ENCODE data around the gene RPL9. TPM values are rescaled to one million over a fixed set of nuclear protein-coding genes. Genes with fewer than 3 reads are reported as not detected.

RPL9 gene
- total and polyA plus RNA-seq, 7 donors, result 1,915 to 14,511 (median 4,848) TPM

- TF ChIP-seq EP300 (IDR thresholded peaks at IDR 0.05) (no peak), POLR2A (IDR thresholded peaks at IDR 0.05) (no peak), POLR2AphosphoS5 (IDR thresholded peaks at IDR 0.05) (no peak)
- TF ChIP-seq, protein P1, sequence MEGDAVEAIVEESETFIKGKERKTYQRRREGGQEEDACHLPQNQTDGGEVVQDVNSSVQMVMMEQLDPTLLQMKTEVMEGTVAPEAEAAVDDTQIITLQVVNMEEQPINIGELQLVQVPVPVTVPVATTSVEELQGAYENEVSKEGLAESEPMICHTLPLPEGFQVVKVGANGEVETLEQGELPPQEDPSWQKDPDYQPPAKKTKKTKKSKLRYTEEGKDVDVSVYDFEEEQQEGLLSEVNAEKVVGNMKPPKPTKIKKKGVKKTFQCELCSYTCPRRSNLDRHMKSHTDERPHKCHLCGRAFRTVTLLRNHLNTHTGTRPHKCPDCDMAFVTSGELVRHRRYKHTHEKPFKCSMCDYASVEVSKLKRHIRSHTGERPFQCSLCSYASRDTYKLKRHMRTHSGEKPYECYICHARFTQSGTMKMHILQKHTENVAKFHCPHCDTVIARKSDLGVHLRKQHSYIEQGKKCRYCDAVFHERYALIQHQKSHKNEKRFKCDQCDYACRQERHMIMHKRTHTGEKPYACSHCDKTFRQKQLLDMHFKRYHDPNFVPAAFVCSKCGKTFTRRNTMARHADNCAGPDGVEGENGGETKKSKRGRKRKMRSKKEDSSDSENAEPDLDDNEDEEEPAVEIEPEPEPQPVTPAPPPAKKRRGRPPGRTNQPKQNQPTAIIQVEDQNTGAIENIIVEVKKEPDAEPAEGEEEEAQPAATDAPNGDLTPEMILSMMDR (IDR thresholded peaks at IDR 0.05), result no peak
- Histone ChIP-seq H3K27ac (no peak overlapping the region), H3K27me3 (no peaks in the 10 kb centered on the region), H3K36me3 (peaks cover 0 to 23% (median 0%) of the 10 kb centered on the region in 4 donors), H3K4me3 (no peak overlapping the region), H3K9me3 (no peaks in the 10 kb centered on the region), H3K4me1 (no peaks in the 10 kb centered on the region)
- WGBS, 2 donors, result 98% methylated on average over 27 of the region's 27 CpGs
- DNase-seq, result no peak
- intact Hi-C loops (cut with DNase I), result no loop called here
Observed at GRCh38 chr4:39480251-39480650, 21.5 kb upstream of the RPL9 start.

DNA sequence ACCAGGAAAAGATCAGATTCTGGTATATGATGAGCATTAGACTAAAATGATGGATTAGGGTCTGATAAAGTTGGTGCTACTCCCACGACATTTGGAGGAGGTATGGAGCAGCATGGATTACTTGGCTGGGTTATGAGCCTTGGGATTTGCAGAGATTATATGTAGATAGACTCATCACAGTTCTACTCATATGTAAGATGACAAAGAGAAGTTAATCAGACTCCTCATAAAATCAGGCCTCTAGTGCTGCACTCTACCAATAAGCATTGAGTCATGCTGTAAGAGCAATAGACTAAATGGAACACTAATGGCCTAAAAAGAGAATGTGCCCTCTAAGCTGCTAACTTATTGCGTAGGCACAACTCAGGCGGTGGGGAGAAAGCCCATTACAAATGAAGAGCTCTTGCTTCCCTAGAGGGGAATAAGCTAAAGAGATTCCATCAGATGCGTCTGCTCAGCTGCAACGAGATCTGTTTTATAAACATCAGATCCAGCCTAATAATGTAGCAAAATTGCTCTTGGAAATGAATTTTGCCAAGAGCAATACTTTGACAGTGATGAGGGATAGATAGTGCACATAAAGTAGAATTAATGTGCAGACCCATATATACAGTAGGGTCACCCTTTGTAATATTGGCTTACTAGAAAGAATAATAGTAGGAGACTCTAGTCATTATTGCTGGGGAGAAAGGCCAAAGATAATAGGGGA, 17.6 kb upstream of the RPL9 start:
- Histone ChIP-seq H3K36me3 (peaks cover 0 to 49% (median 3%) of the 10 kb centered on the region in 4 donors), H3K9me3 (no peaks in the 10 kb centered on the region), H3K4me3 (no peak overlapping the region), H3K4me1 (no peaks in the 10 kb centered on the region), H3K27me3 (no peaks in the 10 kb centered on the region), H3K27ac (no peak overlapping the region)
- DNase-seq, result no peak
- intact Hi-C loops (cut with DNase I), result loop anchor here (10.0 kb wide), 1 partner anchor 388 kb away; no protein-coding TSS in a partner anchor
- TF ChIP-seq POLR2AphosphoS5 (IDR thresholded peaks at IDR 0.05) (no peak), EP300 (IDR thresholded peaks at IDR 0.05) (no peak), POLR2A (IDR thresholded peaks at IDR 0.05) (no peak)
- TF ChIP-seq, protein P1 (IDR thresholded peaks at IDR 0.05), result no peak
- 74 to 84% methylated on average over 5 of the region's 5 CpGs for WGBS, 2 donors

DNA sequence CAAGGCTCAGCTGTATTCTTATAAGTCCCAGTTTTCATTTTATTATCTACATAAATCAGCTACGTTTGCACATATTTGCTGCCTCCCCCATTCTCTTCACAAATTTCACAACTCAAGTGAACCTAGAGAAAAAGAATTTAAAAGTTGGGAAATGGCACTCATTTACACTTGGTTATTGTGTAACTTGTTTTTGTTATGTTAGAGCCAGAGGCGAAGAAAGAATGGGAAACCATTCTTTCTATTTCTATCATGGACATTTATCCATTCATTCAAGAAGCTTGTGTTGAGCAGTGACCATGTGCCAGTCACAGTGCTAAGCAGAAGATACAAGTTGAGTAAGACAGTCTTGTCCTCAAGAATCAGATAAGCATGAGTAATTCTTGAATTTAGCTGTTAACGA, 13.7 kb upstream of the RPL9 start:
- 92 to 93% methylated on average over 3 of the region's 3 CpGs for WGBS, 2 donors
- DNase-seq, result no peak
- intact Hi-C loops (cut with DNase I), result loop anchor here (10.0 kb wide), 1 partner anchor 392 kb away; no protein-coding TSS in a partner anchor
- Histone ChIP-seq H3K4me3 (no peak overlapping the region), H3K4me1 (peaks cover 0 to 8% (median 0%) of the 10 kb centered on the region in 4 donors), H3K9me3 (no peaks in the 10 kb centered on the region), H3K27me3 (no peaks in the 10 kb centered on the region), H3K27ac (no peak overlapping the region), H3K36me3 (peaks cover 0 to 60% (median 3%) of the 10 kb centered on the region in 4 donors)
- TF ChIP-seq EP300 (IDR thresholded peaks at IDR 0.05), result no peak
- TF ChIP-seq POLR2AphosphoS5 (IDR thresholded peaks at IDR 0.05), result no peak
- no peak for TF ChIP-seq POLR2A (IDR thresholded peaks at IDR 0.05)
- TF ChIP-seq, protein P1 (IDR thresholded peaks at IDR 0.05), result no peak

- Histone ChIP-seq H3K4me1 (peaks cover 0 to 8% (median 0%) of the 10 kb centered on the region in 4 donors), H3K27ac (no peak overlapping the region), H3K36me3 (peaks cover 0 to 53% (median 3%) of the 10 kb centered on the region in 4 donors), H3K4me3 (no peak overlapping the region), H3K9me3 (no peaks in the 10 kb centered on the region), H3K27me3 (no peaks in the 10 kb centered on the region)
- TF ChIP-seq POLR2AphosphoS5 (IDR thresholded peaks at IDR 0.05), result no peak
- TF ChIP-seq, protein P1 (IDR thresholded peaks at IDR 0.05), result no peak
- no peak for TF ChIP-seq POLR2A (IDR thresholded peaks at IDR 0.05)
- no peak for TF ChIP-seq EP300 (IDR thresholded peaks at IDR 0.05)
- no peak for DNase-seq
- intact Hi-C loops (cut with DNase I), result loop anchor here (10.0 kb wide), 1 partner anchor 394 kb away; no protein-coding TSS in a partner anchor
- 87 to 97% methylated on average over 1 of the region's 1 CpG for WGBS, 2 donors
Observed at GRCh38 chr4:39470402-39470801, 11.7 kb upstream of the RPL9 start.

All from sigmoid colon (tissue), 7 donors.